Inflammatory macrophage treated with lipopolysaccharide for 1 hour (primary cell): ENCODE results near the gene TCF15.

Source experiments
- DNase-seq, 2 donors: peaks; one replicate each; pipeline ENCODE4 v3.0.0-alpha.2; 2020 to 2022

TCF15 gene

DNA sequence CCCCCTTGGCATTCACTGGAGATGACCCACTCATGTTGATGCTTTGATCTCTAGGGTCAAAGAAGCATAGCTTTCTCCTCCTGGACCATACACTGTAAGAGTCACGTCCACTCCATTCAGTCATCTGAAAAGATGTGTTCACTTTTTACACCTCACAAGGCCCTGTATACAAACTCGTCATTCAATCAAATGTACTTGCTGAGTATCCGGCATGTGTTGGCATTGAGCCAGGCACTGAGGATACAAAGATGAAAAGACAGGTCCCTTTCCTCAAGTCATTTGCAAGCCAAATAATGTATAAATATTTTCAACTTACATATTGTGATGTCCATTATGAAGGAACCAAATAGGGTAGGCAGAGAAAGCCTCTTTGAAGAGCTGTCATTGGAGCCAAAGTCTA, 34.0 kb downstream of the TCF15 start:
- DNase-seq, result no peak

DNA sequence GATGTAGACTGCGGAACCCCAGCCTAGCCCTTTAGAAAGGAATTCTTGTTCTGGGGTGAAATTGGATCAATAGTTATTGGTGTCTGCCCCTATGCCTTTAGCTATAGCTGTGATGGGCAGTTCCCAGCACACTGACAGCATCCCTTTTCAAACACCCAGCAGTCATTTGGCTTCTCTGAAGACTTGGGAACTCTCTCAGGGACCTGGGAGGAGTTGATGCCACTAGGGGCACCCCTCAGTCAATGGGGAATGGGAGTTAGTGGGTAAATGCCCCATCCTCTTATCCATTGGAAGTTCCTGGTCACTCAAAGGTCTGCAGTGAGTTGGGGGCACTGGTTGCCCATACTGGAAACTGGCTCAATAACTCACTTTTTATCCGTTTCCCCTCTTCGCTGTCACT, 34.9 kb downstream of the TCF15 start:
- no peak for DNase-seq

DNA sequence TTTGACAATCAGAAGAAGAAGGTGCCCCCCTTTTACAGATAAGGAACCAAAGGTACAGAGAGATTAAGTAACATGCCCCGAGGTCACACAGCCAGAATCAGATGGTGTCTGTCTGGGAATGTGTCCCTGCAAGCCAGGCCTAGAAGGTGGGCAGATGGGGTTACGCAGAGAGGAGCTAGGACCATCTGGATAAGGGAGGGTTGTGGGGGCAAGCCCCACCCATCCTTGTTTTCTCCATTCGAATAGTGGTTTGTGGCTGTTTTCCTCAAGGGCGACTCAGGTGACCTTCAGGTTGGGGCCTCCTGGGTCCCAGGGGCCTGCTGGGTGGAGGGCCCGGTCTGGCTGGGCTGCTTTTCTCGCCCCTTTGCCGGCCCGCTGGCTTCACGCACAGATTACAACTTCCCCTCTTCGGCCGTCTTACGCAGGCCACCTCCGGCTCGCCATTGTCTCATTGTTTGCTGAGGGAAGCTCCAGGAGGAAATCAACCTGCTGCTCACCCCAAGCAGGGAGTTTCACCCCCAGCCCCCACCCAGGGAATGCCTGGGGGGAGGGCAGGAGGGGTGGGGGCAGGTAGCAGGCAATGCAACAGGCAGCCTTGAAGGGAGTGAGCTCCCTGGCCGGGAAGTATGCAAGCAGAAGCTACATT, 35.7 kb downstream of the TCF15 start:
- no peak for DNase-seq

DNA sequence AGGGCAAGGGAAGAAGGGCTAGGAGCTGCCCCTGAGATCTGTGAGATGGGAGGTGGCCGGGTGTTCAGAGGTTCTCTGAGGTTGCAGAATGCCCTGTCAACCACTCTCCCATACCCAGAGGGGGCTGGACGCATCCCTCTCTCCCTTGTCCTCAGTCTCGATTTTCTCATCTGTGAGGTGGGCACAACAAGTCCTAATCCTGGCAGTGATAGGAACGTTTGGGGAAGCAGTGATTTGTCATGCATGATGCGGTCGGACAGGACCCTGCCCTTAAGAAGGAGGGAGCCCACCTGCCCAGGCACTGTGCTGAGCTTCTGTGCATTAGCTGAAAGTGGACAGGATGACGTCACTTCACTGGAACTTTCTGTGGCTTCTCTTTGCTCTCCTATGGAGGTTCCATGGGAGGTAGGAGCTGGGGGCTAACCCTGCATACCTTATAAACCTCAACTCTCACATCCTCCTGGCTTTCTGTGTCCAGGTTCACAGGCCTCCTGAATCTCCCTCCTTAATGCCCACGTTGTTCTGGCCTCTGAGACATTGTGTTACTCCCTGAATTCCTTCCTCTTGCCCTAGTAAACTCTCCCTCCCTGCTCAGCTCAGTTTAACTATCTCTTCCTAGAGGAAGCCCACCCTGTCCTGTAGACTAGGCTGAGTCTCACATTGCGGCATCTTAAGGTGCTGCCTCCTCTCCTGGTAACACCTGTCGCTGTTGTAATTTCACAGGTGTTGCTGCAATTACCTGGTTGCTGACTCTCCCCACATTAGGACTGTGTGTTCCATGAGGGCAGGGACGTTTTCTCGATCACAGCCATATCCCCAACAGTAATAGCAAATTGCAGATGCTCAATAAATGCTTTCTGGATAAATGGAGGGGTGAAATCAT, 36.5 kb downstream of the TCF15 start:
- DNase-seq, result no peak

DNA sequence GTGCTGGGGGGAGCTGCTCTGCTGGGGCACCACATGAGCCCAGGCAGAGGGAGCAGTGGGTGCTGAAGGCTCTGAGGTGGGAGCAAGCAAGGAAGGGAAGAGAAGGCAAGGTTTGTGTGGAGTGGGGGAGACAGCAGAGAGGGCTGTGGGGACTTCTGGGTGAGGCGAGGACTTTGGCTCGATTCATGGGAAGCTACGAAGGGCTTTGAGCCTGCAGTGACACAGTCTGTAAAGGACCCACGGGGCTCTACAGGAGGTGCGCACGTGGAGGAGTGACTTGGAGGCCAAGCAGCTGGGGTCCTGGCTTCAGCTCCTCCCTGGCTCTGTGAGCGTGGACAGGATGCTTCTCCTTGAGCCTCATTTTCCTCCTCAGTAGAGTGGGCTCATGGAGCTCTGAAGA, 37.4 kb downstream of the TCF15 start:
- DNase-seq, result no peak

DNA sequence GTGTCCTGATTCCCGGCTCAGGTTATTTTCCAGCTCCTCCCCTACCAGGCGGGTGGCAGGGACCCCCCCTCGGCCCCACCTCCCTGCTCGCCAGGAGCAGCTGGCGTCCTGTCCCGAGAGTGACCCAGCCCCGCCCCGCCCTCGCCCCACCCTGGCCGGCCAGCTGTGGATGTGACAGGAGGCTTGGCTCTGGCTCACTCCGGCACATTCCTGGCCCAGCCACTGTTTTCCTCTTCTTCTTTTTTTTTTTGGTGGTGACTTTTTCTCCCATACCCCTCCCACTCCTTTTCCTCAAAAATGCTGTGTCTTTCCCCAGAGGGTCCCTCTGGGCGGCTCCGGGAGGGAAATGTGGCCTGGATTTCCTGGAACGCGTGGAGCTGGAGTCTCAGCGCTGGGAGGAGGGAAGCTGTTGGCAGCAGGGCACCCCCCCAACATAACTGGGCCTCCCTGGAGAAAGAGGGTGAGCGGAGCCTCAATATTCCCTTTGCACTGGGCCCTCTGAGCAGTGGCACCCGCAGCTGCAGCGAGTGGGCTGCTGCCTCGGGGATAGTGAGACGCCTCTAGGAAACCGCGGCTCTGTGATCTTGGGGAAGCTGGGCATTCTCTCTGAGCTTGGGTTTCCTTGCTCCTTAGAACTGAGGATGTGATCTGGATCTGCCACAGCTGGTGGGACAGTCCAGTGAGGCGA, 38.2 kb downstream of the TCF15 start:
- no peak for DNase-seq

DNA sequence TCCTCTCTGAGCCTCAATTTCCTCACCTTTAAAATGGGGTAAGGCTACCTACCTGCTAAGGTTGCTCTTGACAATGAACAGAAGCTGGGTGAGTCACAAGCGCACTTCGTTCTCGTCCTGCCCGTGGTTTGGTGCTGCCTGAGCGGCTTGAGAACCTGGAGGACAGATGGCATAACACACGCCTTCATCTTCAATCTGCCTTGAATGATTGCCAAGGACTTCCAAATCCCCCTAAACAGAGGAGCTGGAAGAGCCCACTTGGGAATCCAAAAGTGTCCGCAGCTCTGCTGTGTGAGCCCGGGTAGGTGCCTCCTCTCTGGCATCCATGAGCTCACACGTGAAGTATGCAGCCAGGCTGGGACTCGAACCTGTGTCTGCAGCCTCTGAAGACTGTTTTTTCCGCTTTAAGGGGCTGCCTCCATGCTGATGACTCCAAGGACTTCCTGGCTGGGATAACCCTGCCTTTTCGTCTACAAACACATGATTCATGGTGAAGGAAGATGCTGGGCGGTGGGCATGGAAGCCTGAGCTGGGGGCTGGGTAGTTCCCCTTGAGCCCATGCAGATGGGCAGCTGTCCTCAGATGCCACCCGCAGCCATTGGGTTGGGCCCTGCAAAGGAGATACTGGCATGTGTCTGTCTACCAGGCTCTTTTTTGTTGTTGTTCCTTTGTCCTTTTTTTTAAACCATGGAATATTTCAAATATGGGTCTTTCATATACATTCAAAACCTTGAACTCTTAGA, 41.3 kb downstream of the TCF15 start:
- DNase-seq, result no peak

DNA sequence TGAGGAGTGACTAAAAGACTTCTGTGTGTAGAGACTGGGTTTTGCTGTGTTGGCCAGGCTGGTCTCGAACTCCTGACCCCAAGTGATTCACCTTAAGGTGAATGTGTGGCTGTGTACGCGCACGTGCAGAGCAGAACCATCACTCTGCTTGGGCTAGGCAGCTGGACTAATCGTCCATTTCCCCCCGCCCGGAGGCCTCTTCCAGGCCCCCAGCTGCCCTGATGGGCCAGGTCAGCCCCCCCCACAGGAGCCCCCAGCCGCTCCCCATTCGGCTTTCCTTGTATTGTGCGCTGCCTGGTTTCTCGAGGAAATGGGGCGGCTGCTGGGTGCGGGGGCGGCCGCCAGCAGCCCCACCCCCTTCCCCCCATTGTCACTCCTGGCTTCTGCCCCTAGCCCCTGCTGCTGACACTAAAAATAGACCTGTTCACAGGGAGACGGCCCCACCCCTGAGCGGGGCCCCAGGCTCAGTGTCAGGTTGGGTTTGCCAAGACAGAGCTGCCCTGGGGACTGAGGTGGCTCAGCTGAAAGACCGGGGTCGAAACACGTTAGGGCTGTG, 41.9 kb downstream of the TCF15 start:
- no peak for DNase-seq

DNA sequence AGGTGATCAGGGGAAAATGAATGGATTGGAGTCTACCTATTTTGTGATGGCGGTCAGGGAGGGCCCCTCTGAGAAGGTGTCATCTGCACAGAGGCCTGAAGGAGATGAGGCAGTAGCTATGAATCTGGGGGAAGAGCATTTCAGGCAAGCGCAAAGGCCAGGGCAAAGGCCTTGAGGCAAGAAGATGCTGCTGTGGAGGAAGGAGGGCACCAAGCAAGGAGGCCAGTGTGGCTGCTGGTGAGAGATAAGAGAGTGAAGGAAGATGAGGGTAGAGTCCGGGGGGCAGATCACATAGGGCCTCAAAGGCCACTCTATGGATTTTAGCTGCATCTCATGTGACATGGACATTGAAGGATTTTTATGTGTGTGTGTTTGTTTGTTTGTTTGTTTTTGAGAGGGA, 45.9 kb downstream of the TCF15 start:
- no peak for DNase-seq

DNA sequence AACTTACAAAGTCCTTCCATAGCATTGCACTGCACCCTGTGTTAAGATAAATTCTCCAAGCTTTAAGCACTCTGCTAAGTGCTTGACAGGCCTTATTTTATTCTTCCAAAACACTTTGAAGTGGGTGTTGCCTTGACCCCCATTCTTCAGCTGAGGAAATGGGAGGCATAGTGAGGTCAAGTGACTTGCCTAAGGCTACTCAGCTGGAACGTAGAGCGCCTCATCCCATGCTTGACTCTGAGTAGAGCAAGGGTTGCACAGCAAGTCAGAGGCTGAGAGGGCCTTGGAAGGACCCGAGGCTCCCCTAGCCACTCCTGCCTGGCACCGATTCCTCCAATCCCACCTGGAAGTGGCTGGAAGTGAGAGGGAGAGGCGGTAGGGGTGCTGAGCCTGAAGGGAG, 46.9 kb downstream of the TCF15 start:
- no peak for DNase-seq

DNA sequence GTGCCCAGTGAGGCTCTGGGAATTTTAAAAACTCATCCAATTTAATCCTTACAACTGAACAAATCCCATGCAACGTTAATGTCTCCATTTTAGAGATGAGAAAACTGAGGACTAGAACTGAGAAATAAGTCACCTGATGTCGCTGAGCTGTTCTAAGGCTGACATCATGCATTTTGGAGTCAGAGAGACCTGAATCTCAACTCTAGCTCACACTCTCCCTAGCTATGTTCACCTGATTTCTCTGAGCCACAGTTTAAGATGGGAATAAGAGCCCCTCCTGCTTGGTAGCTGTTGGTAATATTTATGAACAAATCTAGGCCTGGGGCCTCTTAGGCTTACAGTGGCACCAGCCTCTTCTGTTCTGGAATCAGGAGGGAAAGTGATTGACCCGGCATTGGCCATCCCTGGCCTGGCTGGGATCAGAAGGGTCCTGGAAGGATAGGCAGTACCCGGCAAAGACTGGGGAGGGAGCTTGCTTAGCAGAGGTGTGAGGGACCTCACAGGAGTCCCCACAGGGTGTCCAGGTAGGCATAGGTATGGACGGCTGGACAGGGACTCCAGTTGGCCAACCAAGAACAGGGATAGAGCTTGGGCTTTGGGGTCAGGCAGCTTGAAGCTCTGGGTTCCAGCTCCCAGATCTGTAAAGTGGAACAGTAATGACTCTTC, 47.7 kb downstream of the TCF15 start:
- DNase-seq, result no peak

DNA sequence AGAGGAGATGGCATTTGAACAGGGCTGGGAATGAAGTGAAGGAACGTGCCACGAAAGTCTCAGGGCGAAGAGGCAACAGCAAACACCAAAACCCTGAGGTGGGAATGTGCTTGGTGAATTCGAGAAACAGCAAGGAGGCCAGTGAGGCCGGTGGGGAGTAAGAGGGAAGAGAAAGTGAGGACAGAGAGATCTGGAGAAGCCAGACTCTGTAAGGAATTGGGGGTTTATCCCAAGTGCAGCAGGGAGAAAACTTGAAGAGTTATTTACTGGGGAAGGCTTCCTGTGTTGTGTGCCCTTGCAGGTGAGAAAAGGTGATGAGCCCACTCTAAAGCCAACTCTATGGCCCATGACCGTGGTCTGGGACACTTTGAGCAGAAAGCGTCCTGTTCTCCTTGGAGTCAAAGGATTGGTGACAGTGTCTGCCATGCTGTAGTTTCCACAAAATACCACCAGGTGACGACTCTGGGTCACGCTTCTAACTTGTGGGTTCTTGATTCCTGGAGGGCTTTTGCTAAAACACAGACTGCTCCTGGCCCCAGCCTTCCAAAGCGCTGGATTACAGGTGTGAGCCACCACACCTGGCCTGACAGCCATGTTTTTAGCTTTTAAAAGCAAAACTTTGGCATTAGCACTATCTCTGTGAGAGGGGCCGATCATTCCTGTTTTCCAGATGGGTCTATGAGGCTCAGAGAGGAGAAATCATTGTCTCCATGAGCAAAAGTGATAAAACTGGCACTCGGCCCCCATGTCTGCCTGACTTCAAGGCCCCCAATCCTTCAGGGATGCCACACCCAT, 48.5 kb downstream of the TCF15 start:
- peak; percentile 53 to 86 for DNase-seq

DNA sequence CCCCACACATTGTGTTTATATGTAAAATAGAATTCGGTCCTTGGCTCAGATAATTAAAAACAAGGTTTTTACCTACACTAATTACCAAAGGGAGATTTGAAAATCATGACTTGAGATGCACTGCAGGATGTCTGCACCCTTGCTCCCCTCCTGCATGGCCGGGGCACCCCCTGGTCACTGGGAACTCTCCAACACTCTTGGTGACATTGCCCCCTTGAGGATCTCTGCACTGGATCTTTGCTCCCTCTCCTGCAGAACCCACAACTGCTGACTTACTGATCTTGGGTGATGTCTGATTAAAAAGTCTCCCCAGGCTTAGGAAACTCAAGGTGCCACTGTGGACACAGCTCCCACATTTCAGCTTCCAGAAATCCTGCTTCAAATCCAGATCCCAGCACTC, 49.4 kb downstream of the TCF15 start:
- DNase-seq, result no peak

DNA sequence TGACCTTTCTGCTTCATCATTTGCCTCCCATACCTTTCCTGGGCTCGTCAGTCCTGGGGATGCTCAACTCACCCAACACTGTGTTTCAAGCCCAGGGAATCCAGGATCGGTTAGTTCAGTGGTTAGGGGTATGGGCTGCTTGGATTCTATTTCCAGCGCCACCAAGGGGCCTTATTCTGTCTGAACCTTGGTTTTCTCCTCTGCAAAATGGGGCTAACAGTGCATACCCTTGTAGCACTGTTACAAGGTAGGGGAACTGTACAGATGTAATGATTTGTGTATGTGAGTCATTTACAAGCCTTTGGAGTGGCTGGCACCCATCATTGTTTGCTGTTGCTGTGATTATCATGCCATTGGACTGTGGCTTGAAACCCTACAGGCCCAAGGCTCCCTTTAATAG, 52.0 kb downstream of the TCF15 start:
- DNase-seq, result no peak

DNA sequence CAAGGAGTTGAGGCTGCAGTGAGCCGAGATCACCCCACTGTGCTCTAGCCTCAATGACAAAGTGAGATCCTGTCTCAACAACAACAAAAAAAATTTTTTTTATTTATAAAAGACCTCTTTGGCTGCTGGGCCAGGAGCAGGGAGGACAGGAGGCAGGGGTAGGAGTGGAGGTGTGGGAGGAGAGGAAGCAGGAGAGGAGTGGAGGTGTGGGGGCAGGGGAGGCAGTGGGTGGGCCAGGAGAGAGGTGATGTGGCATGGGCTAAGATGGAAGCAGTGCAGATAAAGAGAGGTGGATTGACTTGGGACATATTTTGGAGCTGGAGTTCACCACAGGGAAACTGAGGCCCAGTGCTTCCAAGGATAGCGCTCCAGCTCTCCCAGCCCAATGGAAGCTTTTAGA, 53.1 kb downstream of the TCF15 start:
- DNase-seq, result no peak

DNA sequence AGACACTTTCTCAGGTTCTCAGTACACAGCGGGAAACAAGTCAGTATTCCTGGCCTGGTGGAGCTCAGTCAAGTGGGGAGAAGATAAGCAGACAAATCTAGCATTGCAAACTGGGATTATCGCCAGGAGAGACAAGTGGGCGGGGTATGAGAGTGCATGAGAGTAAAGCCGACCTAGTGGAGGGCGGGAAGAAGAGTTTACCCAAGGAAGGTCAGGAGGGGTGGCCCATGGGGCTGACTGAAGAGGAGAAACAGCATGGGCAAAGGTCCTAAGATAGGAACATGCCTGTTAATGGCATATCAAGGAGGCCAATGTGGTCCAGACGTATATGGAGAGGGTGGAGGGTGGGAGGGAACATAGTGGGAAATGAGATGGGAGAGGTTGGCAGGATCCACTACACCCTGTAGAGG, 54.1 kb downstream of the TCF15 start:
- DNase-seq, result no peak
